Endothelial cell of umbilical vein (primary cell): ENCODE results near the gene AGR2. TPM values are rescaled to one million over a fixed set of nuclear protein-coding genes. Genes with fewer than 3 reads are reported as not detected.

Experiments used
- BruUV-seq: library from RNA; stranded (reverse); fragments of 400-500 nt; replicated peaks from 2 replicates; lab custom pipeline; 2021; lab: Mats Ljungman, UMichigan
- CTCF ChIA-PET: fragments of 300-600, 350-600 bp; sonication (Branson Sonifier 250); formaldehyde crosslinking; loops from one replicate; lab custom pipeline; 2021; ENCODE audit warnings: antibody characterized with exemption, inconsistent platforms; lab: Charles Lee
- POLR2A ChIA-PET: fragments of 300-600, 350-600 bp; sonication (Branson Sonifier 250); formaldehyde crosslinking; loops from one replicate; lab custom pipeline; 2021; ENCODE audit warnings: antibody characterized with exemption, inconsistent platforms; lab: Charles Lee
- DNase-seq: peaks from one replicate; pipeline ENCODE4 v3.0.0-alpha.2; 2011; ENCODE audit warnings: low read depth, low spot score
- FAIRE-seq: peaks from 2 replicates; lab custom pipeline; 2011; peaks lifted over from hg19 to GRCh38; lab: Jason Lieb, UNC
- H2AFZ ChIP-seq: 2 replicates; pipeline ENCODE4 v1.6.0; 2012; ENCODE audit warnings: low read depth, low read length, control low read depth, inconsistent platforms
- H3K27ac ChIP-seq: 2 replicates; pipeline ENCODE4 v1.5.1; 2011; ENCODE audit warnings: low read depth, mild to moderate bottlenecking, control low read depth, low read length, moderate library complexity; ENCODE audit not compliant: insufficient read depth
- H3K27me3 ChIP-seq, 2 experiments: 2 replicates each; pipeline versions ENCODE4 v1.6.0 to v1.6.1; 2011; ENCODE audit warnings: low read length in 2 of 2, mixed read lengths in 1 of 2; ENCODE audit not compliant: control insufficient read depth in 2 of 2, insufficient read depth in 2 of 2
- H3K36me3 ChIP-seq, 2 experiments: 2 replicates in 1 of 2; 3 replicates in 1 of 2; pipeline ENCODE4 v1.5.1; 2011; ENCODE audit warnings: low read length in 2 of 2, mild to moderate bottlenecking in 1 of 2, moderate library complexity in 1 of 2; ENCODE audit not compliant: control insufficient read depth in 2 of 2, insufficient read depth in 2 of 2; ENCODE audit errors: extremely low read depth in 1 of 2
- H3K4me1 ChIP-seq: 3 replicates; pipeline ENCODE4 v1.5.1; 2011; ENCODE audit warnings: mild to moderate bottlenecking, low read length; ENCODE audit not compliant: control insufficient read depth, insufficient read depth; ENCODE audit errors: extremely low read depth
- H3K4me2 ChIP-seq: 2 replicates; pipeline ENCODE4 v1.6.1; 2011; ENCODE audit warnings: low read length, control low read depth, mixed read lengths; ENCODE audit not compliant: insufficient read depth
- H3K4me3 ChIP-seq, 3 experiments: fragments of 200-600 bp in 1 of 3; sonication (generic), shearing (Covaris generic) in 1 of 3; replicated peaks in 1 of 3; 2 replicates each; pipeline ENCODE4 v1.5.1; 2011 to 2016; ENCODE audit warnings: control low read depth in 3 of 3, low read length in 3 of 3, mild to moderate bottlenecking in 2 of 3, inconsistent platforms in 1 of 3, low read depth in 1 of 3, moderate library complexity in 1 of 3; ENCODE audit not compliant: insufficient read depth in 1 of 3
- H3K79me2 ChIP-seq: 2 replicates; pipeline ENCODE4 v1.6.0; 2012; ENCODE audit warnings: low read length, inconsistent platforms; ENCODE audit not compliant: control insufficient read depth, insufficient read depth
- H3K9ac ChIP-seq: replicated peaks from 2 replicates; pipeline ENCODE3; 2011; ENCODE audit warnings: low read length, control low read depth; ENCODE audit not compliant: insufficient read depth; ENCODE audit errors: extremely low read depth
- H3K9me1 ChIP-seq: replicated peaks from 3 replicates; pipeline ENCODE4 v1.6.0; 2011; ENCODE audit warnings: mild to moderate bottlenecking, low read length; ENCODE audit not compliant: control insufficient read depth, insufficient read depth; ENCODE audit errors: extremely low read depth
- H3K9me3 ChIP-seq: replicated peaks from 2 replicates; pipeline ENCODE4 v1.5.1; 2012; ENCODE audit warnings: low read length, inconsistent platforms; ENCODE audit not compliant: control insufficient read depth, insufficient read depth
- H4K20me1 ChIP-seq: replicated peaks from 2 replicates; pipeline ENCODE3; 2011; ENCODE audit warnings: mild to moderate bottlenecking, low read length; ENCODE audit not compliant: control insufficient read depth, insufficient read depth; ENCODE audit errors: extremely low read depth
- EZH2 ChIP-seq: IDR thresholded peaks from 2 replicates; pipeline ENCODE4 v1.6.1; 2012; ENCODE audit warnings: borderline replicate concordance, low read depth, mild to moderate bottlenecking, moderate library complexity, low read length, inconsistent platforms; ENCODE audit not compliant: severe bottlenecking
- FOS ChIP-seq: IDR thresholded peaks from 2 replicates; pipeline ENCODE4 v1.6.1; 2011; ENCODE audit warnings: mild to moderate bottlenecking, low read length, moderate library complexity, borderline replicate concordance; ENCODE audit not compliant: insufficient read depth
- GATA2 ChIP-seq: IDR thresholded peaks from 2 replicates; pipeline ENCODE4 v1.7.0; 2011; ENCODE audit warnings: low read depth, mild to moderate bottlenecking, moderate library complexity, mixed read lengths, low read length; ENCODE audit not compliant: insufficient read length, insufficient read depth
- JUN ChIP-seq: IDR thresholded peaks from 2 replicates; pipeline ENCODE4 v1.6.1; 2011; ENCODE audit warnings: borderline replicate concordance, low read depth; ENCODE audit not compliant: insufficient read length, insufficient read depth
- MYC ChIP-seq: IDR thresholded peaks from one replicate; pipeline ENCODE4 v1.6.1; 2011; ENCODE audit warnings: mild to moderate bottlenecking, low read depth, low read length
- POLR2A ChIP-seq: IDR thresholded peaks from 2 replicates; pipeline ENCODE4 v1.6.1; 2012; ENCODE audit warnings: low read depth, mild to moderate bottlenecking, control low read depth, low read length
- POLR2AphosphoS5 ChIP-seq: IDR thresholded peaks from 2 replicates; pipeline ENCODE4 v1.6.1; 2012; ENCODE audit warnings: low read depth, mild to moderate bottlenecking, control low read depth, low read length, moderate library complexity; ENCODE audit not compliant: insufficient read depth
- dilution Hi-C: fragments of 300-500 bp; cut with MboI; formaldehyde crosslinking; loops from one replicate; pipeline ENCODE4 v1.15.0; 2019; ENCODE audit warnings: low sequenced_read_pairs; ENCODE audit not compliant: extremely low pct_ligation_motif_present
- intact Hi-C: fragments of 100-400 bp; cut with micrococcal nuclease; formaldehyde crosslinking; loops from one replicate; pipeline ENCODE4 v1.10.0; 2022
- polyA plus RNA-seq, 4 experiments: library from polyadenylated mRNA; depleted of rRNA in 3 of 4; stranded (reverse) in 3 of 4; unstranded in 1 of 4; fragments of >200 nt; gene quantifications; 2 replicates each; pipeline versions ENCODE4 v1.2.1 to v1.2.3, GENCODE V29; 2011 to 2012; ENCODE audit warnings: missing spikeins in 1 of 4
- total RNA-seq: library from RNA; stranded (reverse); gene quantifications from 2 replicates; pipeline ENCODE4 v1.2.3, GENCODE V29; 2021
- TF ChIP-seq, protein P1 (sequence below): IDR thresholded peaks from 2 replicates; pipeline ENCODE4 v1.6.1; 2011; ENCODE audit not compliant: insufficient read depth, insufficient read length
- TF ChIP-seq, protein P2 (sequence below), 2 donors: IDR thresholded peaks; 1 replicate in 1 of 2; 2 replicates in 1 of 2; pipeline ENCODE4 v1.5.1; 2011; ENCODE audit warnings: low read length in 2 of 2, mild to moderate bottlenecking in 2 of 2, moderate library complexity in 2 of 2, control low read depth in 1 of 2, inconsistent platforms in 1 of 2, low read depth in 1 of 2; ENCODE audit not compliant: insufficient read depth in 1 of 2; ENCODE audit errors: extremely low read depth in 1 of 2

AGR2 gene
- total and polyA plus RNA-seq, 2 donors (not counting 3 experiments of a cell fraction or from before 2014, with no cell fraction given) = not detected

DNA sequence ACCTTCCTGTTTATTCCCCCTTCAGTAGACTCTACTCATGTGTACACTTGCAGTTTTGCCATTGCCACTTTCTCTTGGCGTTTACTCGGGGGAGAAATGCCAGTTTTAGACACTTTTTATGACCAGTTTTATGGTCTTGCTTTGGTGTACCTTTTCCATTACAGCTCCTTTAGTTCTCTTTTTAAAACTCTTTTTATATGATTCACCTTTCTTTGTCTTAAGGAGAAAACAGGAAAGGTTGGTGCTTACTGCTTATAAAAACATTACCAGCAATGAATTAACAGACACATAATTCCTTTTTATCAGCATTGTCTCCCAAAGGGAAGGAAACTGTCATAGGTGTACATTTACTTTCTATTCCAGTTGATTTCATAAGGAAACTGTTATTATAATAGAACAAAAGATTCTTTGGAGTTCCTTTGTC lies 39.4 kb downstream of the AGR2 start:
- no peaks in the 10 kb centered on the region for H3K36me3 ChIP-seq
- peak overlapping the region; percentile 70 for H3K27ac ChIP-seq
- ChIA-PET POLR2A (no interaction called here), CTCF (interaction anchor here (1.4 to 2.1 kb wide), 2 partner anchors 10 to 36 kb away, joined by 4 to 8 read pairs; no protein-coding TSS in a partner anchor)
- peak; percentile 81 for DNase-seq
- H3K79me2 ChIP-seq = peaks cover 2% of the 10 kb centered on the region
- H3K9me1 ChIP-seq = no peaks in the 10 kb centered on the region
- intact Hi-C loops = no loop called here
- H3K4me2 ChIP-seq = peak overlapping the region; percentile 80
- no peak overlapping the region for H3K4me3 ChIP-seq
- H3K9ac ChIP-seq = peak overlapping the region; percentile 34
- peaks cover 19% of the 10 kb centered on the region for H3K4me1 ChIP-seq
- FAIRE-seq = peak; percentile 28
- H2AFZ ChIP-seq = no peak overlapping the region
- no peaks in the 10 kb centered on the region for H3K27me3 ChIP-seq
- no peak for TF ChIP-seq POLR2AphosphoS5
- TF ChIP-seq FOS = peak; percentile 23
- TF ChIP-seq, protein P1, sequence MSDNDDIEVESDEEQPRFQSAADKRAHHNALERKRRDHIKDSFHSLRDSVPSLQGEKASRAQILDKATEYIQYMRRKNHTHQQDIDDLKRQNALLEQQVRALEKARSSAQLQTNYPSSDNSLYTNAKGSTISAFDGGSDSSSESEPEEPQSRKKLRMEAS = no peak
- no peaks in the 10 kb centered on the region for H3K9me3 ChIP-seq
- BruUV-seq = no TSS peak
- no peaks in the 10 kb centered on the region for H4K20me1 ChIP-seq
- dilution Hi-C loops = no loop called here

DNA sequence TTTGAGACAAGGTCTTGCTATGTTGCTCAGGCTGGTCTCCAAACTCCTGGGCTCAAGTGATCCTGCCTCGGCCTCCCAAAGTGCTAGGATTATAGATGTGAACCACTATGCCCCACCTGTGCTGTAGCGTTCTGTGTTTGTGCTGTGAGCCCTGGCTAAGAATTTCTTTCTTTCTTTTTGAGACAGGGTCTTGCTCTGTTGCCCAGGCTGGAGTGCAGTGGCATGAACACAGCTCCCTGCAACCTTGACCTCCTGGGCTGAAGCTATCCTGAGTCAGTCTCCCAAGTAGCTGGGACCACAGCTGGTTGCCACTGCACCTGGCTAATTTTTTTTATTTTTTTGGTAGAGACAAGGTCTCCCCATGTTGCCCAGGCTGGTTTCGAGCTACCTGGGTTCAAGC lies 39.9 kb downstream of the AGR2 start:
- ChIA-PET POLR2A (no interaction called here), CTCF (interaction anchor here (1.4 to 2.1 kb wide), 2 partner anchors 10 to 36 kb away, joined by 4 to 8 read pairs; no protein-coding TSS in a partner anchor)
- intact Hi-C loops = no loop called here
- no TSS peak for BruUV-seq
- H3K9me1 ChIP-seq = no peaks in the 10 kb centered on the region
- H3K9ac ChIP-seq = no peak overlapping the region
- no peak for FAIRE-seq
- no peak for TF ChIP-seq POLR2A
- no peak for TF ChIP-seq FOS
- no peak for TF ChIP-seq JUN
- no peak for TF ChIP-seq MYC
- TF ChIP-seq GATA2 = no peak
- TF ChIP-seq EZH2 = no peak
- TF ChIP-seq, protein P2, sequence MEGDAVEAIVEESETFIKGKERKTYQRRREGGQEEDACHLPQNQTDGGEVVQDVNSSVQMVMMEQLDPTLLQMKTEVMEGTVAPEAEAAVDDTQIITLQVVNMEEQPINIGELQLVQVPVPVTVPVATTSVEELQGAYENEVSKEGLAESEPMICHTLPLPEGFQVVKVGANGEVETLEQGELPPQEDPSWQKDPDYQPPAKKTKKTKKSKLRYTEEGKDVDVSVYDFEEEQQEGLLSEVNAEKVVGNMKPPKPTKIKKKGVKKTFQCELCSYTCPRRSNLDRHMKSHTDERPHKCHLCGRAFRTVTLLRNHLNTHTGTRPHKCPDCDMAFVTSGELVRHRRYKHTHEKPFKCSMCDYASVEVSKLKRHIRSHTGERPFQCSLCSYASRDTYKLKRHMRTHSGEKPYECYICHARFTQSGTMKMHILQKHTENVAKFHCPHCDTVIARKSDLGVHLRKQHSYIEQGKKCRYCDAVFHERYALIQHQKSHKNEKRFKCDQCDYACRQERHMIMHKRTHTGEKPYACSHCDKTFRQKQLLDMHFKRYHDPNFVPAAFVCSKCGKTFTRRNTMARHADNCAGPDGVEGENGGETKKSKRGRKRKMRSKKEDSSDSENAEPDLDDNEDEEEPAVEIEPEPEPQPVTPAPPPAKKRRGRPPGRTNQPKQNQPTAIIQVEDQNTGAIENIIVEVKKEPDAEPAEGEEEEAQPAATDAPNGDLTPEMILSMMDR (IDR thresholded peaks at IDR 0.05; ENCODE audit: extremely low read depth in 1 of 2, insufficient read depth in 1 of 2, low read depth in 1 of 2, low read length in 2 of 2) = no peak
- TF ChIP-seq, protein P1 = no peak
- no peak for TF ChIP-seq POLR2AphosphoS5
- peaks cover 19% of the 10 kb centered on the region for H3K4me1 ChIP-seq
- no peaks in the 10 kb centered on the region for H3K9me3 ChIP-seq
- H4K20me1 ChIP-seq = no peaks in the 10 kb centered on the region
- peak overlapping the region; percentile 70 for H3K27ac ChIP-seq
- peak overlapping the region; percentile 80 for H3K4me2 ChIP-seq
- no peaks in the 10 kb centered on the region for H3K36me3 ChIP-seq
- H3K79me2 ChIP-seq = peaks cover 2% of the 10 kb centered on the region
- DNase-seq = no peak
- H3K4me3 ChIP-seq = no peak overlapping the region
- H3K27me3 ChIP-seq = no peaks in the 10 kb centered on the region
- H2AFZ ChIP-seq = no peak overlapping the region
- dilution Hi-C loops = no loop called here
